GM21825 (cell line): ENCODE data around the gene CLSTN2.

Experiments used
- ATAC-seq: cut with Tn5 transposase; IDR thresholded peaks from one replicate; pipeline ENCODE4 v1.9.1; 2021; ENCODE audit warnings: mild to moderate bottlenecking, moderate library complexity; ENCODE audit not compliant: unreplicated experiment

Gene CLSTN2

GRCh38 chr3:139940622-139941021, 5.6 kb downstream of the CLSTN2 start:
- ATAC-seq = no peak

- no peak for ATAC-seq
Observed at GRCh38 chr3:139941580-139941979, 6.6 kb downstream of the CLSTN2 start.

- no peak for ATAC-seq
Observed at GRCh38 chr3:139944256-139944910, 9.4 kb downstream of the CLSTN2 start.

GRCh38 chr3:139945386-139945785, 10.4 kb downstream of the CLSTN2 start:
- ATAC-seq = no peak

- ATAC-seq = no peak
Observed at GRCh38 chr3:139945942-139946341, 11.0 kb downstream of the CLSTN2 start.

- ATAC-seq = no peak
Observed at GRCh38 chr3:139948467-139948866, 13.5 kb downstream of the CLSTN2 start.

GRCh38 chr3:139948898-139949297, 13.9 kb downstream of the CLSTN2 start:
- no peak for ATAC-seq

GRCh38 chr3:139953131-139953910, 18.3 kb downstream of the CLSTN2 start:
- no peak for ATAC-seq

GRCh38 chr3:139954146-139954860, 19.3 kb downstream of the CLSTN2 start:
- no peak for ATAC-seq

GRCh38 chr3:139957844-139958243, 22.9 kb downstream of the CLSTN2 start:
- no peak for ATAC-seq

GRCh38 chr3:139969386-139969785, 34.4 kb downstream of the CLSTN2 start:
- ATAC-seq = no peak

- ATAC-seq = no peak
Observed at GRCh38 chr3:139970526-139970925, 35.5 kb downstream of the CLSTN2 start.

- no peak for ATAC-seq
Observed at GRCh38 chr3:139974809-139975425, 39.9 kb downstream of the CLSTN2 start.

GRCh38 chr3:139975594-139976365, 40.8 kb downstream of the CLSTN2 start:
- no peak for ATAC-seq

GRCh38 chr3:139978966-139979365, 44.0 kb downstream of the CLSTN2 start:
- no peak for ATAC-seq

- no peak for ATAC-seq
Observed at GRCh38 chr3:139979991-139980390, 45.0 kb downstream of the CLSTN2 start.

- no peak for ATAC-seq
Observed at GRCh38 chr3:139982404-139982803, 47.4 kb downstream of the CLSTN2 start.

- ATAC-seq = no peak
Observed at GRCh38 chr3:139985576-139985975, 50.6 kb downstream of the CLSTN2 start.

- ATAC-seq = no peak
Observed at GRCh38 chr3:139987908-139988307, 52.9 kb downstream of the CLSTN2 start.

GRCh38 chr3:139988472-139989156, 53.6 kb downstream of the CLSTN2 start:
- ATAC-seq = no peak
